ENCODE measurements around the gene TMOD1.

GRCh38 chr9:97554566-97555075, 53.2 kb downstream of the TMOD1 start:
- TF ChIP-seq, protein P1, sequence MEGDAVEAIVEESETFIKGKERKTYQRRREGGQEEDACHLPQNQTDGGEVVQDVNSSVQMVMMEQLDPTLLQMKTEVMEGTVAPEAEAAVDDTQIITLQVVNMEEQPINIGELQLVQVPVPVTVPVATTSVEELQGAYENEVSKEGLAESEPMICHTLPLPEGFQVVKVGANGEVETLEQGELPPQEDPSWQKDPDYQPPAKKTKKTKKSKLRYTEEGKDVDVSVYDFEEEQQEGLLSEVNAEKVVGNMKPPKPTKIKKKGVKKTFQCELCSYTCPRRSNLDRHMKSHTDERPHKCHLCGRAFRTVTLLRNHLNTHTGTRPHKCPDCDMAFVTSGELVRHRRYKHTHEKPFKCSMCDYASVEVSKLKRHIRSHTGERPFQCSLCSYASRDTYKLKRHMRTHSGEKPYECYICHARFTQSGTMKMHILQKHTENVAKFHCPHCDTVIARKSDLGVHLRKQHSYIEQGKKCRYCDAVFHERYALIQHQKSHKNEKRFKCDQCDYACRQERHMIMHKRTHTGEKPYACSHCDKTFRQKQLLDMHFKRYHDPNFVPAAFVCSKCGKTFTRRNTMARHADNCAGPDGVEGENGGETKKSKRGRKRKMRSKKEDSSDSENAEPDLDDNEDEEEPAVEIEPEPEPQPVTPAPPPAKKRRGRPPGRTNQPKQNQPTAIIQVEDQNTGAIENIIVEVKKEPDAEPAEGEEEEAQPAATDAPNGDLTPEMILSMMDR (IDR thresholded peaks at IDR 0.05), result no peak
- no peak for TF ChIP-seq POLR2AphosphoS5 (IDR thresholded peaks at IDR 0.05)
